DMS114 treated with DMSO at 0.1 percent for 48 hours (cell line): ENCODE data around the gene HEATR9.
A peak's percentile ranks its signal among the peaks of the same experiment; 100 is the strongest.

Source experiments
- DNase-seq: peaks from one replicate; lab custom pipeline; 2025; ENCODE audit not compliant: unreplicated experiment; lab: John Stamatoyannopoulos, UW

The HEATR9 gene

GRCh38 chr17:35866341-35866950 lies 2.2 kb downstream of the HEATR9 start:
- DNase-seq = no peak

GRCh38 chr17:35865412-35866340 lies 3.0 kb downstream of the HEATR9 start:
- no peak for DNase-seq

- DNase-seq = no peak
These were observed 3.8 kb downstream of the HEATR9 start for GRCh38 chr17:35864853-35865252.

- no peak for DNase-seq
These were observed 12.1 kb downstream of the HEATR9 start for GRCh38 chr17:35856603-35857002.

- DNase-seq = no peak
These were observed 12.7 kb downstream of the HEATR9 start for GRCh38 chr17:35855965-35856364.

- peak; percentile 55 for DNase-seq
These were observed 19.0 kb downstream of the HEATR9 start for GRCh38 chr17:35849469-35850348.

- no peak for DNase-seq
These were observed 20.9 kb downstream of the HEATR9 start for GRCh38 chr17:35847633-35848373.

- DNase-seq = no peak
These were observed 21.7 kb downstream of the HEATR9 start for GRCh38 chr17:35847006-35847405.

- no peak for DNase-seq
These were observed 22.5 kb downstream of the HEATR9 start for GRCh38 chr17:35846055-35846809.

- no peak for DNase-seq
These were observed 24.1 kb downstream of the HEATR9 start for GRCh38 chr17:35844547-35844946.

GRCh38 chr17:35843698-35844097 lies 25.0 kb downstream of the HEATR9 start:
- no peak for DNase-seq

- no peak for DNase-seq
These were observed 26.5 kb downstream of the HEATR9 start for GRCh38 chr17:35842239-35842638.

- no peak for DNase-seq
These were observed 27.2 kb downstream of the HEATR9 start for GRCh38 chr17:35841505-35841904.

- no peak for DNase-seq
These were observed 27.6 kb downstream of the HEATR9 start for GRCh38 chr17:35841101-35841500.

GRCh38 chr17:35825206-35825605 lies 43.5 kb downstream of the HEATR9 start:
- no peak for DNase-seq

- DNase-seq = no peak
These were observed 47.4 kb downstream of the HEATR9 start for GRCh38 chr17:35821308-35821707.

GRCh38 chr17:35819455-35819854 lies 49.2 kb downstream of the HEATR9 start:
- no peak for DNase-seq

GRCh38 chr17:35817196-35817595 lies 51.5 kb downstream of the HEATR9 start:
- DNase-seq = no peak

- no peak for DNase-seq
These were observed 52.0 kb downstream of the HEATR9 start for GRCh38 chr17:35816723-35817122.

GRCh38 chr17:35812456-35812855 lies 56.2 kb downstream of the HEATR9 start:
- DNase-seq = no peak
